CD4-positive, alpha-beta memory T cell (primary cell): ENCODE results near the gene CCL7. TPM values are rescaled to one million over a fixed set of nuclear protein-coding genes. Genes with fewer than 3 reads are reported as not detected.

Experiments used
- CTCF ChIA-PET: fragments of 350-600 bp; sonication (Branson Sonifier 250); formaldehyde crosslinking; loops from one replicate; lab custom pipeline; 2021; ENCODE audit warnings: inconsistent platforms; ENCODE audit not compliant: partially characterized antibody; lab: Charles Lee
- POLR2A ChIA-PET: fragments of 350-600 bp; sonication (Branson Sonifier 250); formaldehyde crosslinking; loops from one replicate; lab custom pipeline; 2021; ENCODE audit not compliant: partially characterized antibody; lab: Charles Lee
- DNase-seq, 5 donors: peaks; one replicate each; pipeline versions ENCODE4 v3.0.0 to v3.0.0-alpha.2; 2020 to 2022; ENCODE audit warnings: mixed read lengths in 1 of 5
- H3K27ac ChIP-seq: one replicate; pipeline ENCODE4 v1.7.0; 2013; ENCODE audit warnings: low read depth, low read length
- H3K27me3 ChIP-seq: 2 replicates; pipeline ENCODE4 v1.7.0; 2013; ENCODE audit warnings: mild to moderate bottlenecking, low read length, moderate library complexity; ENCODE audit not compliant: insufficient read depth
- H3K36me3 ChIP-seq: 2 replicates; pipeline ENCODE4 v1.7.0; 2013; ENCODE audit warnings: mild to moderate bottlenecking, low read length, moderate library complexity; ENCODE audit not compliant: insufficient read depth
- H3K4me1 ChIP-seq: 2 replicates; pipeline ENCODE4 v1.7.0; 2013; ENCODE audit warnings: mild to moderate bottlenecking, low read length, moderate library complexity; ENCODE audit not compliant: insufficient read depth
- H3K4me3 ChIP-seq, 2 donors: one replicate each; pipeline ENCODE4 v1.7.0; 2013; ENCODE audit warnings: low read length in 2 of 2, mild to moderate bottlenecking in 1 of 2
- H3K9me3 ChIP-seq, 2 donors: one replicate each; pipeline ENCODE4 v1.7.0; 2013; ENCODE audit warnings: low read length in 2 of 2, control low read depth in 1 of 2; ENCODE audit not compliant: control insufficient read depth in 1 of 2
- H3K27ac Mint-ChIP-seq, 7 donors: one replicate each; pipeline ENCODE4 v1.8.0; 2020 to 2021; ENCODE audit warnings: mixed read lengths in 7 of 7, mild to moderate bottlenecking in 6 of 7, inconsistent platforms in 3 of 7, moderate library complexity in 3 of 7
- H3K27me3 Mint-ChIP-seq, 2 donors: one replicate each; pipeline ENCODE4 v1.8.0; 2020 to 2021; ENCODE audit warnings: mixed read lengths in 2 of 2
- H3K36me3 Mint-ChIP-seq, 2 donors: one replicate each; pipeline ENCODE4 v1.8.0; 2020 to 2021; ENCODE audit warnings: mixed read lengths in 2 of 2, inconsistent platforms in 1 of 2, mild to moderate bottlenecking in 1 of 2
- H3K4me1 Mint-ChIP-seq, 4 donors: one replicate each; pipeline ENCODE4 v1.8.0; 2020 to 2021; ENCODE audit warnings: mixed read lengths in 4 of 4, mild to moderate bottlenecking in 1 of 4
- H3K4me3 Mint-ChIP-seq, 8 donors: one replicate each; pipeline ENCODE4 v1.8.0; 2020 to 2021; ENCODE audit warnings: mixed read lengths in 8 of 8, mild to moderate bottlenecking in 7 of 8, moderate library complexity in 6 of 8, inconsistent platforms in 3 of 8
- H3K9me3 Mint-ChIP-seq, 8 donors: one replicate each; pipeline ENCODE4 v1.8.0; 2020 to 2021; ENCODE audit warnings: mixed read lengths in 8 of 8, mild to moderate bottlenecking in 5 of 8, inconsistent platforms in 3 of 8, moderate library complexity in 1 of 8
- intact Hi-C: fragments of 100-400 bp; cut with micrococcal nuclease; formaldehyde crosslinking; loops from one replicate; pipeline ENCODE4 v1.15.1; 2023
- polyA plus RNA-seq, 2 donors: library from polyadenylated mRNA; unstranded; fragments of 300-500 nt; fragmentation: Illumina TruSeq; gene quantifications; one replicate each; pipeline ENCODE4 v1.2.3, GENCODE V29; 2021
- total RNA-seq, 2 experiments: library from RNA; stranded (reverse); gene quantifications; one replicate each; pipeline ENCODE4 v1.2.3, GENCODE V29; 2021

Gene CCL7
- total and polyA plus RNA-seq, 4 experiments from 2014 or later, result not detected

GRCh38 chr17:34302636-34303035 lies 32.6 kb downstream of the CCL7 start:
- intact Hi-C loops, result no loop called here

GRCh38 chr17:34303606-34304005 lies 33.6 kb downstream of the CCL7 start:
- intact Hi-C loops, result no loop called here
- H3K9me3 Mint-ChIP-seq, result peaks cover 0 to 5% (median under 1%) of the 10 kb centered on the region in 8 donors
- peaks cover 14 to 25% of the 10 kb centered on the region in 2 donors for H3K27me3 Mint-ChIP-seq
- H3K27ac Mint-ChIP-seq, result no peak overlapping the region
- no peaks in the 10 kb centered on the region for H3K4me1 Mint-ChIP-seq
- H3K36me3 Mint-ChIP-seq, result no peaks in the 10 kb centered on the region
- Histone ChIP-seq H3K36me3 (no peaks in the 10 kb centered on the region), H3K9me3 (no peaks in the 10 kb centered on the region), H3K4me3 (no peak overlapping the region), H3K4me1 (no peaks in the 10 kb centered on the region), H3K27me3 (no peaks in the 10 kb centered on the region), H3K27ac (no peak overlapping the region)
- H3K4me3 Mint-ChIP-seq, result no peak overlapping the region
- no peak for DNase-seq
- ChIA-PET POLR2A (no interaction called here), CTCF (no interaction called here)

More at GRCh38 chr17:34302636-34303035, 32.6 kb downstream of the CCL7 start:
- Mint-ChIP-seq H3K27ac (no peak overlapping the region), H3K36me3 (no peaks in the 10 kb centered on the region), H3K4me3 (no peak overlapping the region), H3K9me3 (peaks cover 0 to 10% (median 4%) of the 10 kb centered on the region in 8 donors), H3K4me1 (no peaks in the 10 kb centered on the region), H3K27me3 (peaks cover 14 to 29% of the 10 kb centered on the region in 2 donors)
- POLR2A ChIA-PET, result no interaction called here
- H3K9me3 ChIP-seq, result no peaks in the 10 kb centered on the region
- no peaks in the 10 kb centered on the region for H3K4me1 ChIP-seq
- H3K27ac ChIP-seq, result no peak overlapping the region
- no peaks in the 10 kb centered on the region for H3K27me3 ChIP-seq
- CTCF ChIA-PET, result no interaction called here
- DNase-seq, result no peak
- no peaks in the 10 kb centered on the region for H3K36me3 ChIP-seq
- no peak overlapping the region for H3K4me3 ChIP-seq

- Mint-ChIP-seq H3K27me3 (peaks cover 6 to 15% of the 10 kb centered on the region in 2 donors), H3K27ac (no peak overlapping the region), H3K9me3 (no peaks in the 10 kb centered on the region), H3K4me3 (no peak overlapping the region), H3K36me3 (no peaks in the 10 kb centered on the region), H3K4me1 (no peaks in the 10 kb centered on the region)
- Histone ChIP-seq H3K27me3 (no peaks in the 10 kb centered on the region), H3K27ac (no peak overlapping the region), H3K4me3 (no peak overlapping the region), H3K9me3 (no peaks in the 10 kb centered on the region), H3K4me1 (no peaks in the 10 kb centered on the region), H3K36me3 (no peaks in the 10 kb centered on the region)
- intact Hi-C loops, result no loop called here
- CTCF ChIA-PET, result interaction anchor here (1.1 kb wide), 1 partner anchor 12 kb away, joined by 3 read pairs; no protein-coding TSS in a partner anchor
- POLR2A ChIA-PET, result no interaction called here
- DNase-seq, result no peak
These were observed 35.0 kb downstream of the CCL7 start for GRCh38 chr17:34305061-34305460.

GRCh38 chr17:34305606-34306005 lies 35.6 kb downstream of the CCL7 start:
- CTCF ChIA-PET, result interaction anchor here (1.1 kb wide), 1 partner anchor 12 kb away, joined by 3 read pairs; no protein-coding TSS in a partner anchor
- Mint-ChIP-seq H3K27me3 (peaks cover 6 to 15% of the 10 kb centered on the region in 2 donors), H3K4me3 (no peak overlapping the region), H3K4me1 (no peaks in the 10 kb centered on the region), H3K36me3 (no peaks in the 10 kb centered on the region), H3K27ac (no peak overlapping the region), H3K9me3 (no peaks in the 10 kb centered on the region)
- POLR2A ChIA-PET, result no interaction called here
- DNase-seq, result no peak
- Histone ChIP-seq H3K27me3 (no peaks in the 10 kb centered on the region), H3K9me3 (no peaks in the 10 kb centered on the region), H3K36me3 (no peaks in the 10 kb centered on the region), H3K4me3 (no peak overlapping the region), H3K4me1 (no peaks in the 10 kb centered on the region), H3K27ac (no peak overlapping the region)
- intact Hi-C loops, result no loop called here

GRCh38 chr17:34306466-34306865 lies 36.4 kb downstream of the CCL7 start:
- POLR2A ChIA-PET, result no interaction called here
- intact Hi-C loops, result no loop called here
- no peaks in the 10 kb centered on the region for H3K4me1 Mint-ChIP-seq

GRCh38 chr17:34307110-34307509 lies 37.1 kb downstream of the CCL7 start:
- Mint-ChIP-seq H3K27me3 (peaks cover 6 to 9% of the 10 kb centered on the region in 2 donors), H3K4me1 (no peaks in the 10 kb centered on the region), H3K9me3 (no peaks in the 10 kb centered on the region), H3K36me3 (no peaks in the 10 kb centered on the region), H3K4me3 (no peak overlapping the region), H3K27ac (no peak overlapping the region)
- Histone ChIP-seq H3K36me3 (no peaks in the 10 kb centered on the region), H3K4me3 (no peak overlapping the region), H3K27me3 (no peaks in the 10 kb centered on the region), H3K27ac (no peak overlapping the region), H3K4me1 (no peaks in the 10 kb centered on the region), H3K9me3 (no peaks in the 10 kb centered on the region)
- POLR2A ChIA-PET, result no interaction called here
- intact Hi-C loops, result no loop called here
- CTCF ChIA-PET, result no interaction called here
- DNase-seq, result no peak

More at GRCh38 chr17:34306466-34306865, 36.4 kb downstream of the CCL7 start:
- no peak overlapping the region for H3K27ac ChIP-seq
- no peak overlapping the region for H3K4me3 ChIP-seq
- H3K36me3 ChIP-seq, result no peaks in the 10 kb centered on the region
- H3K4me1 ChIP-seq, result no peaks in the 10 kb centered on the region
- no peak for DNase-seq
- Mint-ChIP-seq H3K9me3 (no peaks in the 10 kb centered on the region), H3K36me3 (no peaks in the 10 kb centered on the region), H3K27ac (no peak overlapping the region), H3K27me3 (peaks cover 6 to 11% of the 10 kb centered on the region in 2 donors), H3K4me3 (no peak overlapping the region)
- H3K27me3 ChIP-seq, result no peaks in the 10 kb centered on the region
- CTCF ChIA-PET, result no interaction called here
- no peaks in the 10 kb centered on the region for H3K9me3 ChIP-seq

GRCh38 chr17:34308371-34308770 lies 38.4 kb downstream of the CCL7 start:
- no peak for DNase-seq
- no peaks in the 10 kb centered on the region for H3K36me3 Mint-ChIP-seq
- CTCF ChIA-PET, result no interaction called here

More at GRCh38 chr17:34308371-34308770, 38.4 kb downstream of the CCL7 start:
- Mint-ChIP-seq H3K27ac (no peak overlapping the region), H3K9me3 (no peaks in the 10 kb centered on the region), H3K4me3 (no peak overlapping the region), H3K4me1 (no peaks in the 10 kb centered on the region), H3K27me3 (peaks cover 12 to 19% of the 10 kb centered on the region in 2 donors)
- Histone ChIP-seq H3K4me1 (no peaks in the 10 kb centered on the region), H3K27me3 (no peaks in the 10 kb centered on the region), H3K27ac (no peak overlapping the region), H3K36me3 (no peaks in the 10 kb centered on the region), H3K9me3 (no peaks in the 10 kb centered on the region), H3K4me3 (no peak overlapping the region)
- intact Hi-C loops, result no loop called here
- POLR2A ChIA-PET, result no interaction called here
